GM19035 (cell line): ENCODE results near the gene IZUMO1R.
A peak's percentile ranks its signal among the peaks of the same experiment; 100 is the strongest.
"Not testable (repeated sequence)": the region's sequence is repeated elsewhere in the genome, so short reads cannot be mapped to it uniquely, and the experiment has no call there.

Experiments
- ATAC-seq: cut with Tn5 transposase; IDR thresholded peaks from one replicate; pipeline ENCODE4 v1.9.1; 2021; ENCODE audit not compliant: unreplicated experiment

IZUMO1R gene

GRCh38 chr11:94322501-94322900 lies 18.1 kb downstream of the IZUMO1R start:
- ATAC-seq = no peak

DNA sequence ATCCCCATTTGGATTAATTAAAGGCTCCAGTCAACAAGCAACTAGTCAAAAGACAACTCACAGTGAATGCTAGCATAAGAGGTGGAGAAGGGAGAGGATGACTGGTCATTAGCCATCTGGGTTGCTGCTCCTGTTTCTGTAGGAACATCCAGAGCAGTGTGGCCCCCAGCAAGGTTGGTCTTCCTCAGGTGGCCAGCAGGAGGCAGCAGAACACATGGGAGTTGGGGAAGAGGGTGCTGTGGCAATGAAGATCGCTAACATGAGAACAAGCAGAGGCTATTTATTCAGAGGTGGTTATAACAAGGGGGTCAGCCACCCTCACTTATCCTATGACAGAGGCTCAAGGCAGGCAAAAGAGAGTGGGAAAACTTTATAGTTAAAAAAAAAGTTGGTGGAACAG lies 21.3 kb downstream of the IZUMO1R start:
- peak; percentile 72 for ATAC-seq

- ATAC-seq = no peak
Observed at GRCh38 chr11:94326947-94327346, 22.6 kb downstream of the IZUMO1R start.

GRCh38 chr11:94328587-94329080 lies 24.3 kb downstream of the IZUMO1R start:
- no peak for ATAC-seq

DNA sequence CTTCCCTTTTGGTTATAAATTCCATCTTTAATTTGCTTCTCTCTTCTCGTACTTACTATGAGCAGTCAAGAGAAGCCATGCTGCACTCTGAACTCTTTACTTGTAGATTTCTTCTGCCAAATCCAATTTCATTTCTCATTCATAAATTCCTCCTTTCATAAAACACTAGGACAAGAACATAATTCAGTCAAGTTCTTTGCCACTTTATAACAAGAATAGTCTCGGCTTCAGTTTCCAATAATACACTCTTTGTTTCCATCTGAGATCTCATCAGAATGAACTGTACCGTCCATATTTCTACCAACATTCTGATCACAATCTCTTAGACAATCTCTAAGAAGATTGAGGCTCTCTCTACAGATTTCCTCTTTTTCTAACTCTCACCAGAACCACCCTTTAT lies 25.1 kb downstream of the IZUMO1R start:
- ATAC-seq = no peak

GRCh38 chr11:94330789-94331188 lies 26.4 kb downstream of the IZUMO1R start:
- no peak for ATAC-seq

- no peak for ATAC-seq
Observed at GRCh38 chr11:94332814-94333213, 28.4 kb downstream of the IZUMO1R start.

DNA sequence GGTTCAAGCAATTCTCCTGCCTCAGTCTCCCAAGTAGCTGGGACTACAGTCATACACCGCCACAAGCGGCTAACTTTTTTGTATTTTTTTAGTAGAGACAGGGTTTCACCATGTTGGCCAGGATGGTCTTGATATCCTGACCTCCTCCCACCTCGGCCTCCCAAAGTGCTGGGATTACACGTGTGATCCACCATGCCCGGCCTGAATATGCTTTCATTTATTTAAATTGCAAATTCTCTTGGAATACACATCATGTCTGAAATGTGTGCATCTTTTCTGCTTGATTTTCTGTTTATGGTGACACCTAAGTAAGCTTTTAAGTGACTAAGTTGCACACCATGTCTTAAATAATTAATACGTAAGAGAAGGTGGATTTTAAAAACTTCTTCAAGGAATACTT lies 31.7 kb downstream of the IZUMO1R start:
- no peak for ATAC-seq

DNA sequence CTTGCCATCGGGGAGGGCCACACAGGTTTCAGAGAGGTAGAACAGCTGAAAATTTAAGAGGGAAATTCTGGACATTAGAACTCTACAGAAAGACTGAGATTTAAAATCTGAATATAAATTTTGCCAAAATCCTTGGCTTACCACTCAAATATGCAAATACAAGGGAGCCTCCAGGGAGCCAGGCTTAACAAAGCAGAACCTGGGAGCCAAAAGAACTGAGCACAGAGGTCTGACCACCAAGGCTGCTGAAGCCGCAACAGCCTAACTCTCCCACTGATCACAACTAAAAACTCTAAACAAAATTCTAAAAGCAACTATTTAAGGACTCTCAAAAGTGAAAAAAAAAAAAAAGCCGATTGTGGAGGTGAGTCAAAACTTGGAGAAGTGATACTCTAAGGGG lies 34.3 kb downstream of the IZUMO1R start:
- ATAC-seq = no peak

GRCh38 chr11:94342250-94342649 lies 37.9 kb downstream of the IZUMO1R start:
- ATAC-seq = no peak

GRCh38 chr11:94343495-94343894 lies 39.1 kb downstream of the IZUMO1R start:
- ATAC-seq = no peak

- not testable (repeated sequence) for ATAC-seq
Observed at GRCh38 chr11:94346311-94346710, 41.9 kb downstream of the IZUMO1R start.

DNA sequence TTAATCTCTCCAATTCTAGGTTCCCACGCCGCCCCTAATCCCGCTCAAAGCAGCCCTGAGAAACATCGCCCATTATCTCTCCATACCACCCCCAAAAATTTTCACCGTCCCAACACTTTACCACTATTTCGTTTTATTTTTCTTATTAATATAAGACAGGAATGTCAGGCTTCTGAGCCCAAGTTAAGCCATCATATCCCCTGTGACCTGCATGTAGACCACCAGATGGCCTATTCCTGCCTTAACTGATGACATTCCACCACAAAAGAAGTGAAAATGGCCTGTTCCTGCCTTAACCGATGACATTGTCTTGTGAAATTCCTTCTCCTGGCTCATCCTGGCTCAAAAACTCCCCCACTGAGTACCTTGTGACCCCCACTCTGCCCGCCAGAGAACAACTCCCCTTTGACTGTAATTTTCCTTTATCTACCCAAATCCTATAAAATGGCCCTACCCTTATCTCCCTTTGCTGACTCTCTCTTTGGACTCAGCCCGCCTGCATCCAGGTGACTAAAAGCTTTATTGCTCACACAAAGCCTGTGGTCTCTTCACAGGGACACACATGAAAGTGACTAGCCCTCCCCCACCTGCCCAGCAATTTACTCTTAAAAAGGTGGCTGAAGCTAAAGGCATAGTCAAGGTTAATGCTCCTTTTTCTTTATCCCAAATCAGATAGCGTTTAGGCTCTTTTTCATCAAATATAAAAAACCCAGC lies 46.6 kb downstream of the IZUMO1R start:
- ATAC-seq = not testable (repeated sequence)
